Neural progenitor cell (in vitro differentiated cells): ENCODE results near the gene DOCK3. TPM values are rescaled to one million over a fixed set of nuclear protein-coding genes. Genes with fewer than 3 reads are reported as not detected.
A peak's percentile ranks its signal among the peaks of the same experiment; 100 is the strongest.
"Not testable (repeated sequence)": the region's sequence is repeated elsewhere in the genome, so short reads cannot be mapped to it uniquely, and the experiment has no call there.

Source experiments
- DNase-seq: peaks from one replicate; pipeline ENCODE4 v3.0.0-alpha.2; 2016; ENCODE audit warnings: low spot score
- H2AFZ ChIP-seq: fragments of 200-600 bp; sonication (generic); replicated peaks from 2 replicates; pipeline ENCODE4 v1.6.1; 2016; ENCODE audit warnings: antibody characterized with exemption
- H3F3A ChIP-seq: fragments of 200-600 bp; sonication (generic); 2 replicates; pipeline ENCODE4 v1.6.1; 2016; ENCODE audit warnings: antibody characterized with exemption, low read depth
- H3K27ac ChIP-seq: fragments of 200-600 bp; sonication (generic); 2 replicates; pipeline ENCODE4 v1.5.1; 2016; ENCODE audit warnings: mild to moderate bottlenecking
- H3K27me3 ChIP-seq: fragments of 200-600 bp; sonication (generic); 2 replicates; pipeline ENCODE4 v1.6.1; 2016; ENCODE audit warnings: mild to moderate bottlenecking, moderate library complexity
- H3K36me3 ChIP-seq: fragments of 200-600 bp; sonication (generic); 2 replicates; pipeline ENCODE4 v1.5.1; 2016
- H3K4me1 ChIP-seq: fragments of 200-600 bp; sonication (generic); 2 replicates; pipeline ENCODE4 v1.6.1; 2016; ENCODE audit warnings: mixed run types
- H3K4me2 ChIP-seq: fragments of 200-600 bp; sonication (generic); 2 replicates; pipeline ENCODE4 v1.6.1; 2016
- H3K4me3 ChIP-seq: fragments of 200-600 bp; sonication (generic); 2 replicates; pipeline ENCODE4 v1.5.1; 2016
- H3K79me2 ChIP-seq: fragments of 200-600 bp; sonication (generic); 2 replicates; pipeline ENCODE4 v1.6.1; 2016; ENCODE audit warnings: low read depth
- H3K9ac ChIP-seq: fragments of 200-600 bp; sonication (generic); 2 replicates; pipeline ENCODE4 v1.6.1; 2016
- H3K9me3 ChIP-seq: fragments of 200-600 bp; sonication (generic); 2 replicates; pipeline ENCODE4 v1.5.1; 2016; ENCODE audit warnings: low read depth
- H4K20me1 ChIP-seq: fragments of 200-600 bp; sonication (generic); 2 replicates; pipeline ENCODE4 v1.6.1; 2016; ENCODE audit warnings: low read depth
- H3K27ac Mint-ChIP-seq: 3 replicates; pipeline ENCODE4 v1.8.0; 2021; ENCODE audit warnings: mixed read lengths
- H3K27me3 Mint-ChIP-seq: 2 replicates; pipeline ENCODE4 v1.8.0; 2022; ENCODE audit warnings: low read depth, mild to moderate bottlenecking, inconsistent platforms, moderate library complexity, mixed read lengths; ENCODE audit not compliant: insufficient read depth
- H3K36me3 Mint-ChIP-seq: 3 replicates; pipeline ENCODE4 v1.8.0; 2021; ENCODE audit warnings: mixed read lengths
- H3K4me1 Mint-ChIP-seq: 3 replicates; pipeline ENCODE4 v1.8.0; 2021; ENCODE audit warnings: mixed read lengths
- H3K4me3 Mint-ChIP-seq: 3 replicates; pipeline ENCODE4 v1.8.0; 2021; ENCODE audit warnings: mild to moderate bottlenecking, moderate library complexity, mixed read lengths
- H3K9me3 Mint-ChIP-seq: 3 replicates; pipeline ENCODE4 v1.8.0; 2020; ENCODE audit warnings: mixed read lengths
- CTCF ChIP-seq: fragments of 200-600 bp; sonication (generic); IDR thresholded peaks from 2 replicates; pipeline ENCODE4 v1.5.1; 2017; ENCODE audit warnings: antibody characterized with exemption, mild to moderate bottlenecking
- EZH2 ChIP-seq: fragments of 200-600 bp; sonication (generic); IDR thresholded peaks from 2 replicates; pipeline ENCODE4 v1.6.1; 2017; ENCODE audit warnings: antibody characterized with exemption, mild to moderate bottlenecking, moderate library complexity
- EZH2phosphoT487 ChIP-seq: fragments of 200-600 bp; sonication (generic); IDR thresholded peaks from 2 replicates; pipeline ENCODE4 v1.6.1; 2017; ENCODE audit warnings: antibody characterized with exemption
- total RNA-seq: library from RNA; depleted of rRNA; stranded (reverse); fragments of >200 nt; gene quantifications from 2 replicates; pipeline ENCODE4 v1.2.3, GENCODE V29; 2015; ENCODE audit warnings: low replicate concordance

The DOCK3 gene
- total RNA-seq, 1 donor from 2014 or later, result 10.7 TPM

- peaks cover 4% of the 10 kb centered on the region for H3K4me1 ChIP-seq
- no peak for DNase-seq
- H3K9ac ChIP-seq, result no peak overlapping the region
- H4K20me1 ChIP-seq, result no peaks in the 10 kb centered on the region
- Mint-ChIP-seq H3K27ac (peak overlapping the region; percentile 0), H3K27me3 (peaks cover 14% of the 10 kb centered on the region), H3K36me3 (no peaks in the 10 kb centered on the region), H3K9me3 (no peaks in the 10 kb centered on the region), H3K4me1 (peaks cover 4% of the 10 kb centered on the region), H3K4me3 (no peak overlapping the region)
- H3K4me3 ChIP-seq, result no peak overlapping the region
- TF ChIP-seq EZH2 (no peak), CTCF (no peak), EZH2phosphoT487 (no peak)
- no peak overlapping the region for H2AFZ ChIP-seq
- H3K9me3 ChIP-seq, result no peaks in the 10 kb centered on the region
- no peaks in the 10 kb centered on the region for H3K36me3 ChIP-seq
- H3K79me2 ChIP-seq, result no peaks in the 10 kb centered on the region
- H3F3A ChIP-seq, result no peaks in the 10 kb centered on the region
- H3K4me2 ChIP-seq, result no peak overlapping the region
- H3K27me3 ChIP-seq, result no peaks in the 10 kb centered on the region
- no peak overlapping the region for H3K27ac ChIP-seq
Observed at GRCh38 chr3:50661321-50661837, 13.3 kb upstream of the DOCK3 start.

- H3K4me1 Mint-ChIP-seq, result peaks cover 11% of the 10 kb centered on the region
- Histone ChIP-seq H3K9ac (no peak overlapping the region), H3K4me1 (peaks cover 4% of the 10 kb centered on the region), H3F3A (no peaks in the 10 kb centered on the region), H2AFZ (no peak overlapping the region), H3K27me3 (no peaks in the 10 kb centered on the region), H3K4me3 (no peak overlapping the region), H3K79me2 (no peaks in the 10 kb centered on the region), H3K36me3 (no peaks in the 10 kb centered on the region), H3K9me3 (no peaks in the 10 kb centered on the region), H3K27ac (no peak overlapping the region), H3K4me2 (no peak overlapping the region), H4K20me1 (no peaks in the 10 kb centered on the region)
- DNase-seq, result no peak
- H3K4me3 Mint-ChIP-seq, result no peak overlapping the region
- TF ChIP-seq CTCF, result no peak
- no peak for TF ChIP-seq EZH2
- no peak for TF ChIP-seq EZH2phosphoT487
- H3K27ac Mint-ChIP-seq, result no peak overlapping the region
- H3K27me3 Mint-ChIP-seq, result peaks cover 9% of the 10 kb centered on the region
- no peaks in the 10 kb centered on the region for H3K36me3 Mint-ChIP-seq
- H3K9me3 Mint-ChIP-seq, result no peaks in the 10 kb centered on the region
Observed at GRCh38 chr3:50662408-50662807, 12.3 kb upstream of the DOCK3 start.

- Histone ChIP-seq H2AFZ (no peak overlapping the region), H3F3A (no peaks in the 10 kb centered on the region), H3K27ac (no peak overlapping the region), H3K4me2 (no peak overlapping the region), H3K36me3 (no peaks in the 10 kb centered on the region), H3K9ac (no peak overlapping the region), H4K20me1 (no peaks in the 10 kb centered on the region), H3K9me3 (no peaks in the 10 kb centered on the region), H3K4me3 (no peak overlapping the region), H3K79me2 (no peaks in the 10 kb centered on the region), H3K4me1 (peaks cover 4% of the 10 kb centered on the region), H3K27me3 (no peaks in the 10 kb centered on the region)
- H3K9me3 Mint-ChIP-seq, result no peaks in the 10 kb centered on the region
- DNase-seq, result no peak
- peaks cover 8% of the 10 kb centered on the region for H3K27me3 Mint-ChIP-seq
- H3K36me3 Mint-ChIP-seq, result no peaks in the 10 kb centered on the region
- H3K4me3 Mint-ChIP-seq, result no peak overlapping the region
- H3K4me1 Mint-ChIP-seq, result peaks cover 11% of the 10 kb centered on the region
- no peak for TF ChIP-seq CTCF
- no peak for TF ChIP-seq EZH2phosphoT487
- TF ChIP-seq EZH2, result no peak
- H3K27ac Mint-ChIP-seq, result peak overlapping the region; percentile 13
Observed at GRCh38 chr3:50665081-50665840, 9.5 kb upstream of the DOCK3 start.

- not testable (repeated sequence) for H3F3A ChIP-seq, H3K27ac ChIP-seq, H3K36me3 ChIP-seq, H2AFZ ChIP-seq, H3K4me3 Mint-ChIP-seq, H3K9me3 Mint-ChIP-seq, DNase-seq, H3K27me3 ChIP-seq, H3K9me3 ChIP-seq, H3K4me2 ChIP-seq, H3K27me3 Mint-ChIP-seq, H3K9ac ChIP-seq, H3K4me3 ChIP-seq, H3K79me2 ChIP-seq, H3K4me1 ChIP-seq, H3K36me3 Mint-ChIP-seq, H4K20me1 ChIP-seq
- Mint-ChIP-seq H3K4me1 (peaks cover 11% of the 10 kb centered on the region), H3K27ac (peak overlapping the region; percentile 13)
Observed at GRCh38 chr3:50665841-50666115, 8.9 kb upstream of the DOCK3 start.
